A549 (cell line): Measurements from ENCODE around the gene SLC9A9. TPM values are rescaled to one million over a fixed set of nuclear protein-coding genes. Genes with fewer than 3 reads are reported as not detected.

Experiments
- ATAC-seq, 2 experiments: fragments of 200-7000 bp in 1 of 2; fragments of >200 bp in 1 of 2; cut with Nextera tagmentation in 1 of 2; cut with Tn5 transposase in 1 of 2; 3 replicates each; pipeline versions ENCODE4 v1.8.0 to v1.9.1; 2018 to 2020; ENCODE audit warnings: mild to moderate bottlenecking in 1 of 2, moderate library complexity in 1 of 2
- CTCF ChIA-PET: fragments of 300-600 bp; sonication (Branson Sonifier 250); formaldehyde crosslinking; extraction: SDS; loops from one replicate; lab custom pipeline; 2021; ENCODE audit warnings: antibody characterized with exemption, inconsistent platforms; lab: Yijun Ruan, JAX
- POLR2A ChIA-PET: fragments of 350-600 bp; formaldehyde crosslinking; extraction: SDS; loops from one replicate; lab custom pipeline; 2021; ENCODE audit warnings: antibody characterized with exemption, inconsistent platforms; lab: Yijun Ruan, JAX
- DNase-seq, 2 experiments: peaks; one replicate each; pipeline versions ENCODE4 v3.0.0 to v3.0.0-alpha.2; 2011 to 2016; ENCODE audit warnings: low read depth in 1 of 2, low spot score in 1 of 2
- FAIRE-seq: peaks from 2 replicates; lab custom pipeline; 2011; peaks lifted over from hg19 to GRCh38; lab: Jason Lieb, UNC
- H3K27ac ChIP-seq, 2 experiments: fragments of >200 bp; sonication (Bioruptor Twin); formaldehyde crosslinking; 3 replicates each; pipeline ENCODE4 v1.5.1; 2016 to 2017
- H3K4me1 ChIP-seq: fragments of >200 bp; sonication (Bioruptor Twin); formaldehyde crosslinking; 3 replicates; pipeline ENCODE4 v1.6.1; 2016
- H3K4me2 ChIP-seq: fragments of >200 bp; sonication (Bioruptor Twin); formaldehyde crosslinking; 3 replicates; pipeline ENCODE4 v1.6.1; 2016
- H3K4me3 ChIP-seq: fragments of >200 bp; sonication (Bioruptor Twin); formaldehyde crosslinking; 3 replicates; pipeline ENCODE4 v1.5.1; 2016
- H3K9me3 ChIP-seq: fragments of >200 bp; sonication (Bioruptor Twin); formaldehyde crosslinking; 3 replicates; pipeline ENCODE4 v1.6.1; 2016
- BCL3 ChIP-seq: fragments of >200 bp; sonication (Bioruptor Twin); formaldehyde crosslinking; IDR thresholded peaks from 3 replicates; pipeline ENCODE4 v1.6.1; 2016
- CBX2 ChIP-seq: fragments of 200-600 bp; sonication (generic); IDR thresholded peaks from 2 replicates; pipeline ENCODE4 v1.6.1; 2016; ENCODE audit warnings: low read depth, mild to moderate bottlenecking, borderline replicate concordance
- CBX8 ChIP-seq: fragments of 200-600 bp; sonication (generic); IDR thresholded peaks from 2 replicates; pipeline ENCODE4 v1.6.1; 2016
- EHF ChIP-seq: fragments of 250-450 bp; sonication (Bioruptor Pico); IDR thresholded peaks from 2 replicates; pipeline ENCODE4 v1.5.0; 2020; ENCODE audit warnings: mild to moderate bottlenecking
- FOXS1 ChIP-seq: fragments of 250-450 bp; sonication (Bioruptor Pico); IDR thresholded peaks from 2 replicates; pipeline ENCODE4 v1.5.0; 2020; ENCODE audit warnings: mild to moderate bottlenecking, moderate library complexity
- HES2 ChIP-seq: fragments of >200 bp; sonication (Bioruptor Twin); formaldehyde crosslinking; IDR thresholded peaks from 2 replicates; pipeline ENCODE4 v1.6.1; 2016
- HOXA7 ChIP-seq: fragments of 250-450 bp; sonication (Bioruptor Pico); IDR thresholded peaks from 2 replicates; pipeline ENCODE4 v1.5.0; 2020; ENCODE audit warnings: mild to moderate bottlenecking, moderate library complexity
- JUN ChIP-seq, 2 experiments: fragments of >200 bp; sonication (Bioruptor Twin); formaldehyde crosslinking; IDR thresholded peaks; 2 replicates in 1 of 2; 3 replicates in 1 of 2; pipeline ENCODE4 v1.6.1; 2016 to 2017
- KDM1A ChIP-seq: fragments of 200-600 bp; sonication (generic); IDR thresholded peaks from 2 replicates; pipeline ENCODE4 v1.6.1; 2016; ENCODE audit warnings: low read depth, mild to moderate bottlenecking
- KDM5A ChIP-seq: fragments of 200-600 bp; sonication (generic); IDR thresholded peaks from 2 replicates; pipeline ENCODE4 v1.6.1; 2016; ENCODE audit warnings: antibody characterized with exemption, mild to moderate bottlenecking
- MAFK ChIP-seq: fragments of 450-650 bp; IDR thresholded peaks from 2 replicates; pipeline ENCODE4 v1.6.1; 2014; ENCODE audit not compliant: partially characterized antibody
- MAX ChIP-seq: IDR thresholded peaks from 2 replicates; pipeline ENCODE4 v1.6.1; 2012
- NPAS2 ChIP-seq: fragments of 250-450 bp; sonication (Bioruptor Pico); IDR thresholded peaks from 2 replicates; pipeline ENCODE4 v1.8.0; 2022; ENCODE audit warnings: mild to moderate bottlenecking, moderate library complexity, borderline replicate concordance
- NR3C1 ChIP-seq: fragments of >200 bp; sonication (Bioruptor Twin); formaldehyde crosslinking; IDR thresholded peaks from 3 replicates; pipeline ENCODE4 v1.6.1; 2017
- PBX3 ChIP-seq: IDR thresholded peaks from 2 replicates; pipeline ENCODE4 v1.6.1; 2012
- PHF8 ChIP-seq: fragments of 200-600 bp; sonication (generic); IDR thresholded peaks from 2 replicates; pipeline ENCODE4 v1.6.1; 2016; ENCODE audit warnings: low read depth, mild to moderate bottlenecking, antibody characterized with exemption, moderate library complexity, borderline replicate concordance
- POLR2AphosphoS2 ChIP-seq: conservative IDR thresholded peaks from 2 replicates; pipeline ENCODE4 v1.6.1; 2012; ENCODE audit warnings: low read length, improper control_type of control experiment, inconsistent platforms
- RAD21 ChIP-seq, 2 experiments: fragments of >200 bp in 1 of 2; sonication (Bioruptor Twin) in 1 of 2; formaldehyde crosslinking in 1 of 2; IDR thresholded peaks in 1 of 2; conservative IDR thresholded peaks in 1 of 2; 2 replicates in 1 of 2; 3 replicates in 1 of 2; pipeline ENCODE4 v1.6.1; 2012 to 2018; ENCODE audit warnings: inconsistent platforms in 1 of 2
- RNF2 ChIP-seq: fragments of 200-600 bp; sonication (generic); IDR thresholded peaks from 2 replicates; pipeline ENCODE4 v1.6.1; 2016; ENCODE audit warnings: low read depth, mild to moderate bottlenecking, antibody characterized with exemption, moderate library complexity, borderline replicate concordance
- SMC3 ChIP-seq: fragments of >200 bp; sonication (Bioruptor Twin); formaldehyde crosslinking; IDR thresholded peaks from 3 replicates; pipeline ENCODE4 v1.6.1; 2018; ENCODE audit warnings: inconsistent platforms
- USF2 ChIP-seq: fragments of 450-650 bp; IDR thresholded peaks from 2 replicates; pipeline ENCODE4 v1.6.1; 2014; ENCODE audit warnings: antibody characterized with exemption
- ZC3H11A ChIP-seq: fragments of 450-650 bp; IDR thresholded peaks from 2 replicates; pipeline ENCODE4 v1.6.1; 2014; ENCODE audit warnings: antibody characterized with exemption, mild to moderate bottlenecking
- ZNF302 ChIP-seq: fragments of 250-450 bp; sonication (Bioruptor Pico); IDR thresholded peaks from 2 replicates; pipeline ENCODE4 v1.9.0; 2021; ENCODE audit warnings: inconsistent platforms, mild to moderate bottlenecking, moderate library complexity
- ZSCAN20 ChIP-seq: fragments of 250-450 bp; sonication (Bioruptor Pico); IDR thresholded peaks from 2 replicates; pipeline ENCODE4 v1.8.0; 2022; ENCODE audit warnings: mild to moderate bottlenecking, moderate library complexity
- WGBS: methylation state at CpG from one replicate; pipeline ENCODE4 v1.1.6; 2017; ENCODE audit errors: missing lambda C conversion rate; 5-methylcytosine and 5-hydroxymethylcytosine counted together
- polyA plus RNA-seq, 4 experiments: library from polyadenylated mRNA; depleted of rRNA in 3 of 4; stranded (reverse); fragments of >200 nt; fragmentation: RNase III in 1 of 4; extraction: RNeasy Plus Mini Kit Qiagen cat#74134 plus additional on column Dnase treatment in 1 of 4; gene quantifications; 2 replicates in 3 of 4; 3 replicates in 1 of 4; pipeline ENCODE4 v1.2.3, GENCODE V29; 2011 to 2017

Gene SLC9A9
- polyA plus RNA-seq, 2 of the 4 experiments (the other 2 are of a cell fraction): 0.10 to 0.32 TPM

GRCh38 chr3:143529798-143530197, 318.5 kb downstream of the SLC9A9 start:
- H3K4me2 ChIP-seq: no peak overlapping the region
- FAIRE-seq (no peak), DNase-seq (no peak), ATAC-seq (no peak)
- POLR2A ChIA-PET: no interaction called here
- no peaks in the 10 kb centered on the region for H3K4me1 ChIP-seq
- H3K9me3 ChIP-seq: no peaks in the 10 kb centered on the region
- no peak overlapping the region for H3K27ac ChIP-seq
- TF ChIP-seq RAD21 (conservative IDR thresholded peaks at IDR 0.05 in 1 of 2, IDR thresholded peaks at IDR 0.05 in 1 of 2) (no peak), SMC3 (no peak), RNF2 (no peak), EHF (no peak), ZSCAN20 (no peak), CBX2 (no peak), PHF8 (no peak), MAX (no peak), KDM5A (no peak), NPAS2 (CRISPR knock-in tag) (no peak), CBX8 (no peak), PBX3 (no peak), FOXS1 (CRISPR knock-in tag) (no peak), JUN (IDR thresholded peaks at IDR 0.05) (no peak), KDM1A (no peak), BCL3 (no peak), HES2 (no peak), USF2 (no peak), ZC3H11A (no peak)
- TF ChIP-seq, all 56 proteins: peak for 0
- 29% methylated on average over 3 of the region's 3 CpGs for WGBS
- H3K4me3 ChIP-seq: no peak overlapping the region
- CTCF ChIA-PET: no interaction called here

GRCh38 chr3:143529018-143529478, 319.2 kb downstream of the SLC9A9 start:
- Histone ChIP-seq H3K9me3 (no peaks in the 10 kb centered on the region), H3K4me2 (no peak overlapping the region), H3K27ac (no peak overlapping the region), H3K4me3 (no peak overlapping the region), H3K4me1 (no peaks in the 10 kb centered on the region)
- TF ChIP-seq KDM5A (no peak), SMC3 (no peak), HOXA7 (no peak), ZNF302 (no peak), EHF (no peak), POLR2AphosphoS2 (no peak), CBX8 (no peak), NR3C1 (no peak), MAFK (no peak)
- FAIRE-seq (no peak), ATAC-seq (no peak), DNase-seq (no peak)
- ChIA-PET POLR2A (no interaction called here), CTCF (no interaction called here)
- WGBS: 58% methylated on average over 5 of the region's 5 CpGs
